Prostate gland (tissue), 2 donors: ENCODE data around the gene TMEM119.

Experiments
- CTCF ChIP-seq, 4 experiments: fragments of 200-600 bp in 2 of 4; fragments of 450-650 bp in 2 of 4; sonication (generic) in 2 of 4; IDR thresholded peaks; 1 replicate in 3 of 4; 2 replicates in 1 of 4; pipeline ENCODE4 v1.5.1; 2016 to 2019; ENCODE audit warnings: antibody characterized with exemption in 4 of 4, mild to moderate bottlenecking in 2 of 4, moderate library complexity in 2 of 4
- POLR2A ChIP-seq: fragments of 450-650 bp; IDR thresholded peaks from one replicate; pipeline ENCODE4 v1.6.1; 2016; ENCODE audit warnings: antibody characterized with exemption, mild to moderate bottlenecking

GRCh38 chr12:108570743-108571608, 26.9 kb downstream of the TMEM119 start:
- TF ChIP-seq POLR2A (no peak), CTCF (IDR thresholded peaks at IDR 0.05) (peak in 2 of 4 experiments; percentile 24 to 35)
